Loucy (cell line): Measurements from ENCODE around the gene RNF145.

ENCODE experiments used
- EZH2phosphoT487 ChIP-seq: fragments of 200-600 bp; IDR thresholded peaks from 2 replicates; pipeline ENCODE4 v1.6.1; 2018; ENCODE audit warnings: antibody characterized with exemption, mild to moderate bottlenecking, moderate library complexity, borderline replicate concordance
- TF ChIP-seq, protein P1 (sequence below): fragments of 200-600 bp; sonication (generic); conservative IDR thresholded peaks from 2 replicates; pipeline ENCODE4 v1.5.1; 2014; ENCODE audit warnings: mild to moderate bottlenecking, antibody characterized with exemption, low read length

DNA sequence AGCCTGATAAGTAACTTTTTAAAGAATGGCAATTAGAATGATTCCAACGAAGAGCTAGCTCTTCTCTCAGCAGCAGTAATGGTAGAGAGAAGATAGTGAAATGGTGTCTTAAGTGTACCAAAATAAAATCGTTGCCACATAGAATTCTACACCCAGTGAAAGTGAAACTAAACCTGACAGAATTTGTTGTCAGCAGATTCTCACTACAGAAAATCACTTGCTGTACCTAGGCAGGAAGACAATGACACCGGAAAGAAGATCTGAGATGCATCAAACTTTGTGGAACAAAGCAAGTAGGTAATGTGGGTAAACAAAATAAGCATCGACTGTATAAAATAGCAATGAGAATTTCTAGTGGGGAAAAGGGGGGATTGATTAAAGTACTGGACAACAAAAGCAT, 88.9 kb downstream of the RNF145 start:
- TF ChIP-seq, protein P1, sequence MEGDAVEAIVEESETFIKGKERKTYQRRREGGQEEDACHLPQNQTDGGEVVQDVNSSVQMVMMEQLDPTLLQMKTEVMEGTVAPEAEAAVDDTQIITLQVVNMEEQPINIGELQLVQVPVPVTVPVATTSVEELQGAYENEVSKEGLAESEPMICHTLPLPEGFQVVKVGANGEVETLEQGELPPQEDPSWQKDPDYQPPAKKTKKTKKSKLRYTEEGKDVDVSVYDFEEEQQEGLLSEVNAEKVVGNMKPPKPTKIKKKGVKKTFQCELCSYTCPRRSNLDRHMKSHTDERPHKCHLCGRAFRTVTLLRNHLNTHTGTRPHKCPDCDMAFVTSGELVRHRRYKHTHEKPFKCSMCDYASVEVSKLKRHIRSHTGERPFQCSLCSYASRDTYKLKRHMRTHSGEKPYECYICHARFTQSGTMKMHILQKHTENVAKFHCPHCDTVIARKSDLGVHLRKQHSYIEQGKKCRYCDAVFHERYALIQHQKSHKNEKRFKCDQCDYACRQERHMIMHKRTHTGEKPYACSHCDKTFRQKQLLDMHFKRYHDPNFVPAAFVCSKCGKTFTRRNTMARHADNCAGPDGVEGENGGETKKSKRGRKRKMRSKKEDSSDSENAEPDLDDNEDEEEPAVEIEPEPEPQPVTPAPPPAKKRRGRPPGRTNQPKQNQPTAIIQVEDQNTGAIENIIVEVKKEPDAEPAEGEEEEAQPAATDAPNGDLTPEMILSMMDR = no peak
- no peak for TF ChIP-seq EZH2phosphoT487
